IPS-20b (cell line): ENCODE results near the gene TMF1.

Experiments
- H3K27ac ChIP-seq: one replicate; pipeline ENCODE4 v1.5.1; 2013; ENCODE audit warnings: low read length
- H3K27me3 ChIP-seq: 2 replicates; pipeline ENCODE4 v1.6.1; 2013; ENCODE audit warnings: mild to moderate bottlenecking, low read length, inconsistent platforms; ENCODE audit not compliant: insufficient read depth
- H3K36me3 ChIP-seq: 2 replicates; pipeline ENCODE4 v1.6.1; 2013; ENCODE audit warnings: low read depth, mild to moderate bottlenecking, inconsistent platforms, low read length, moderate library complexity; ENCODE audit not compliant: insufficient read depth
- H3K4me1 ChIP-seq: 2 replicates; pipeline ENCODE4 v1.6.1; 2013; ENCODE audit warnings: mild to moderate bottlenecking, control low read depth, inconsistent platforms, low read length, moderate library complexity; ENCODE audit not compliant: insufficient read depth
- H3K4me3 ChIP-seq: 2 replicates; pipeline ENCODE4 v1.5.1; 2013; ENCODE audit warnings: mild to moderate bottlenecking, low read length, inconsistent platforms
- H3K9ac ChIP-seq: 2 replicates; pipeline ENCODE4 v1.6.1; 2013; ENCODE audit warnings: low read depth, mild to moderate bottlenecking, inconsistent platforms, low read length, moderate library complexity
- H3K9me3 ChIP-seq: 2 replicates; pipeline ENCODE4 v1.6.1; 2013; ENCODE audit warnings: mild to moderate bottlenecking, low read depth, low read length, inconsistent platforms; ENCODE audit not compliant: insufficient read depth

Gene TMF1, protein sequence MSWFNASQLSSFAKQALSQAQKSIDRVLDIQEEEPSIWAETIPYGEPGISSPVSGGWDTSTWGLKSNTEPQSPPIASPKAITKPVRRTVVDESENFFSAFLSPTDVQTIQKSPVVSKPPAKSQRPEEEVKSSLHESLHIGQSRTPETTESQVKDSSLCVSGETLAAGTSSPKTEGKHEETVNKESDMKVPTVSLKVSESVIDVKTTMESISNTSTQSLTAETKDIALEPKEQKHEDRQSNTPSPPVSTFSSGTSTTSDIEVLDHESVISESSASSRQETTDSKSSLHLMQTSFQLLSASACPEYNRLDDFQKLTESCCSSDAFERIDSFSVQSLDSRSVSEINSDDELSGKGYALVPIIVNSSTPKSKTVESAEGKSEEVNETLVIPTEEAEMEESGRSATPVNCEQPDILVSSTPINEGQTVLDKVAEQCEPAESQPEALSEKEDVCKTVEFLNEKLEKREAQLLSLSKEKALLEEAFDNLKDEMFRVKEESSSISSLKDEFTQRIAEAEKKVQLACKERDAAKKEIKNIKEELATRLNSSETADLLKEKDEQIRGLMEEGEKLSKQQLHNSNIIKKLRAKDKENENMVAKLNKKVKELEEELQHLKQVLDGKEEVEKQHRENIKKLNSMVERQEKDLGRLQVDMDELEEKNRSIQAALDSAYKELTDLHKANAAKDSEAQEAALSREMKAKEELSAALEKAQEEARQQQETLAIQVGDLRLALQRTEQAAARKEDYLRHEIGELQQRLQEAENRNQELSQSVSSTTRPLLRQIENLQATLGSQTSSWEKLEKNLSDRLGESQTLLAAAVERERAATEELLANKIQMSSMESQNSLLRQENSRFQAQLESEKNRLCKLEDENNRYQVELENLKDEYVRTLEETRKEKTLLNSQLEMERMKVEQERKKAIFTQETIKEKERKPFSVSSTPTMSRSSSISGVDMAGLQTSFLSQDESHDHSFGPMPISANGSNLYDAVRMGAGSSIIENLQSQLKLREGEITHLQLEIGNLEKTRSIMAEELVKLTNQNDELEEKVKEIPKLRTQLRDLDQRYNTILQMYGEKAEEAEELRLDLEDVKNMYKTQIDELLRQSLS

GRCh38 chr3:69051756-69052471, at the start of gene TMF1:
Gene TMF1, minus strand, starts transcription at chr3:69052333. Its CDS starts 247 bp downstream, at chr3:69052086.
- H3K9ac ChIP-seq = peak within 1 kb of the TSS; percentile 84
- H3K36me3 ChIP-seq = peaks cover 42% of the 10 kb centered on the region
- H3K27me3 ChIP-seq = no peaks in the 10 kb centered on the region
- H3K9me3 ChIP-seq = no peaks in the 10 kb centered on the region
- peak within 1 kb of the TSS; percentile 81 for H3K27ac ChIP-seq
- peak within 1 kb of the TSS; percentile 86 for H3K4me3 ChIP-seq
- H3K4me1 ChIP-seq = no peaks in the 10 kb centered on the region

DNA sequence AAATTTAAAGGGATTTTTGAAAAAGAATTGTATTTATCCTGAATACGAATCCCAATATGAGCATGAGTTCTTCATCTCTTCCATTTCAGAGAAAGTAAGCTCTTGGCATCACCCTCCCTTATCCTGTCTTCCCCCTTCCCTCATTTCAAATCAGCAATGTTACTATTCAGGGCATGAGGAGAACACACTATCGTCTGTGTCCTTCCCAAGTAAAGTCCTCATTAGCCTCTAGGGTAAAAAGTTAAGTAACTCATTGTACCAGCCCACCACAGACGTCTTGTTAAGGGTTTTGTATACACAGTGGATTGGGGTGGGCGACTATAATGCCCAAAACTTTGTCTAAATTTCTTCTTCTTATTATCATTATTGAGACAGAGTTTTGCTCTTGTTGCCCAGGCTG, 47.4 kb upstream of the TMF1 start:
- H3K4me3 ChIP-seq = no peak overlapping the region
- no peak overlapping the region for H3K27ac ChIP-seq
- no peaks in the 10 kb centered on the region for H3K27me3 ChIP-seq
- H3K9ac ChIP-seq = no peak overlapping the region
- no peaks in the 10 kb centered on the region for H3K9me3 ChIP-seq
- no peaks in the 10 kb centered on the region for H3K4me1 ChIP-seq
- H3K36me3 ChIP-seq = peaks cover 12% of the 10 kb centered on the region

- Histone ChIP-seq H3K27ac (no peak overlapping the region), H3K9me3 (no peaks in the 10 kb centered on the region), H3K4me3 (no peak overlapping the region), H3K27me3 (no peaks in the 10 kb centered on the region), H3K9ac (no peak overlapping the region), H3K4me1 (no peaks in the 10 kb centered on the region), H3K36me3 (peaks cover 6% of the 10 kb centered on the region)
These were observed 45.4 kb upstream of the TMF1 start for GRCh38 chr3:69097407-69098086.

DNA sequence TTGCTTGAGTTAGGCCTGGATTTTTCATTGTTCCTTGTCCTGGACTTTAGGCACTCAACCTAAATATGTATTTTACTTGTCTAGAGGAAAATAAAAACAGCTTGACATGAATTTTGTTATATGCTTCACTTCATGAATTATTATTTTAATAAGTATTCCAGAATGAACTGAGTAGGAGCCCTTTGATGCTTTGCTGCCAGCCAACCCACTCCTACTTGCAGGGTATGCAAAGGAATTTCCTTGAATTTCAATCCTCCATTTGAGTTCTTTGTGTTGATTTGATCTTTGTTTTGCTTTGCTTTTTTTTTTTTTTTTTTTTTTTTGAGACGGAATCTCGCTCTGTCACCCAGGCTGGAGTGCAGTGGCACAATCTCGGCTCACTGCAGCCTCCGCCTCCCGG, 44.2 kb upstream of the TMF1 start:
- Histone ChIP-seq H3K9me3 (no peaks in the 10 kb centered on the region), H3K4me3 (no peak overlapping the region), H3K4me1 (0 out of 2 replicates have a peak, but pooled peaks cover 4% of the 10 kb centered on the region), H3K9ac (no peak overlapping the region), H3K27me3 (no peaks in the 10 kb centered on the region), H3K36me3 (no peaks in the 10 kb centered on the region), H3K27ac (no peak overlapping the region)

DNA sequence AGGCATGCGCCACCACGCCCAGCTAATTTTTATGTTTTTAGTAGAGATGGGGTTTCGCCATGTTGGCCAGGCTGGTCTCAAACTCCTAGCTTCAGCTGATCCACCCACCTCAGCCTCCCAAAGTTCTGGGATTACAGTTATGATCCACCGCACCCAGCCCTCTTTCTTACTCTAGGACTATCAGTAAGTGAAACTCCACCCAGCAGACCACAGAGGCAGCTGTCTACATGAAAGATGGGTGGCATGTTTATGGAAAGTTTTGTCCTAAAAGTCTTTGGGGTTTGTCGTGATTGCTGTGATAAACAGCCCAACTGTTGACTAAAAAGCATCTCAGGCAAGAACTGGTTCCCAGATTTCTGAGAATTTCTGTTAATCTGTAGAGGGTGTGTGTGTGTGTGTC, 43.5 kb upstream of the TMF1 start:
- H3K4me1 ChIP-seq = 0 out of 2 replicates have a peak, but pooled peaks cover 4% of the 10 kb centered on the region
- H3K9me3 ChIP-seq = no peaks in the 10 kb centered on the region
- no peaks in the 10 kb centered on the region for H3K36me3 ChIP-seq
- H3K4me3 ChIP-seq = no peak overlapping the region
- H3K27me3 ChIP-seq = no peaks in the 10 kb centered on the region
- H3K9ac ChIP-seq = no peak overlapping the region
- no peak overlapping the region for H3K27ac ChIP-seq

- Histone ChIP-seq H3K36me3 (no peaks in the 10 kb centered on the region), H3K4me3 (no peak overlapping the region), H3K9me3 (no peaks in the 10 kb centered on the region), H3K4me1 (peaks cover 6% of the 10 kb centered on the region; the same call in 1 of the 2 replicates), H3K27ac (no peak overlapping the region), H3K27me3 (no peaks in the 10 kb centered on the region), H3K9ac (peak overlapping the region; percentile 13; the same call in 1 of the 2 replicates)
These were observed 42.5 kb upstream of the TMF1 start for GRCh38 chr3:69094467-69095205.

- Histone ChIP-seq H3K9me3 (no peaks in the 10 kb centered on the region), H3K4me1 (peaks cover 14% of the 10 kb centered on the region; the same call in 1 of the 2 replicates), H3K9ac (peak overlapping the region; percentile 26; the same call in 1 of the 2 replicates), H3K27ac (no peak overlapping the region), H3K27me3 (no peaks in the 10 kb centered on the region), H3K4me3 (no peak overlapping the region), H3K36me3 (no peaks in the 10 kb centered on the region)
These were observed 39.9 kb upstream of the TMF1 start for GRCh38 chr3:69092030-69092516.

- Histone ChIP-seq H3K4me3 (no peak overlapping the region), H3K27ac (no peak overlapping the region), H3K4me1 (peaks cover 14% of the 10 kb centered on the region; the same call in 1 of the 2 replicates), H3K36me3 (no peaks in the 10 kb centered on the region), H3K9ac (no peak overlapping the region), H3K27me3 (no peaks in the 10 kb centered on the region), H3K9me3 (no peaks in the 10 kb centered on the region)
These were observed 39.4 kb upstream of the TMF1 start for GRCh38 chr3:69091389-69092029.

DNA sequence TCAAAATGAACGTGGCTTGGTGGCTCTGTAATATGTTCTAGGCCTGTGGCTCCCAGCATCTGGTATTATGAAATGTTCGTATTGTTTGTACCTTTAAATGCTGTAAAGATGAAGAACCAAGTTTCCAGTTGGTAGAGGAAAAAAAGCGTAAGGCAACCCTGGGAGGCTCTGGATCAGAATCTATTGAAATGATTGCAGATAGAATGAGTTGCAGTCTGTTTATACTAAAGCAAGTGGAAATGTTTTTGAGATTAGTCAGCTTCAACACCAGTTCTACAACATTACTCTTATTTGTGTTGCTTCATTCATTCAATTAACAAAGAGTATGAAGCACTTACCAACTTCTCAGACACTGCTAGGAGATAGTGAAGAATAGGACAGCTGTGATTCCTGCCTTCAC, 37.9 kb upstream of the TMF1 start:
- H3K9me3 ChIP-seq = no peaks in the 10 kb centered on the region
- H3K27ac ChIP-seq = no peak overlapping the region
- H3K9ac ChIP-seq = no peak overlapping the region
- H3K36me3 ChIP-seq = no peaks in the 10 kb centered on the region
- H3K27me3 ChIP-seq = 0 out of 2 replicates have a peak, but pooled peaks cover 4% of the 10 kb centered on the region
- no peak overlapping the region for H3K4me3 ChIP-seq
- peaks cover 24% of the 10 kb centered on the region for H3K4me1 ChIP-seq

GRCh38 chr3:69088063-69088462, 35.9 kb upstream of the TMF1 start:
- Histone ChIP-seq H3K9me3 (no peaks in the 10 kb centered on the region), H3K27ac (no peak overlapping the region), H3K36me3 (no peaks in the 10 kb centered on the region), H3K27me3 (0 out of 2 replicates have a peak, but pooled peaks cover 4% of the 10 kb centered on the region), H3K4me3 (no peak overlapping the region), H3K9ac (no peak overlapping the region), H3K4me1 (peaks cover 30% of the 10 kb centered on the region)
